ENCODE measurements around the gene TAOK1. TPM values are rescaled to one million over a fixed set of nuclear protein-coding genes. Genes with fewer than 3 reads are reported as not detected.
A peak's percentile ranks its signal among the peaks of the same experiment; 100 is the strongest.

The TAOK1 gene
- total RNA-seq (2021): 83.8 and 85.5 TPM in 2 replicates
- Bru-seq, nascent RNA: percentile 88 among the genes with signal in this experiment
- BruChase-seq, experiment 1, labeled RNA remaining after a 2-hour chase: percentile 95 among the genes with signal in this experiment
- percentile 94 among the genes with signal in this experiment for BruChase-seq, experiment 2, labeled RNA remaining after a 6-hour chase
- long read RNA-seq, partial matches to known transcripts: 14 of 15 reads
- long read RNA-seq, other reads (novel, unspliced or antisense): 1 of 15 reads

DNA sequence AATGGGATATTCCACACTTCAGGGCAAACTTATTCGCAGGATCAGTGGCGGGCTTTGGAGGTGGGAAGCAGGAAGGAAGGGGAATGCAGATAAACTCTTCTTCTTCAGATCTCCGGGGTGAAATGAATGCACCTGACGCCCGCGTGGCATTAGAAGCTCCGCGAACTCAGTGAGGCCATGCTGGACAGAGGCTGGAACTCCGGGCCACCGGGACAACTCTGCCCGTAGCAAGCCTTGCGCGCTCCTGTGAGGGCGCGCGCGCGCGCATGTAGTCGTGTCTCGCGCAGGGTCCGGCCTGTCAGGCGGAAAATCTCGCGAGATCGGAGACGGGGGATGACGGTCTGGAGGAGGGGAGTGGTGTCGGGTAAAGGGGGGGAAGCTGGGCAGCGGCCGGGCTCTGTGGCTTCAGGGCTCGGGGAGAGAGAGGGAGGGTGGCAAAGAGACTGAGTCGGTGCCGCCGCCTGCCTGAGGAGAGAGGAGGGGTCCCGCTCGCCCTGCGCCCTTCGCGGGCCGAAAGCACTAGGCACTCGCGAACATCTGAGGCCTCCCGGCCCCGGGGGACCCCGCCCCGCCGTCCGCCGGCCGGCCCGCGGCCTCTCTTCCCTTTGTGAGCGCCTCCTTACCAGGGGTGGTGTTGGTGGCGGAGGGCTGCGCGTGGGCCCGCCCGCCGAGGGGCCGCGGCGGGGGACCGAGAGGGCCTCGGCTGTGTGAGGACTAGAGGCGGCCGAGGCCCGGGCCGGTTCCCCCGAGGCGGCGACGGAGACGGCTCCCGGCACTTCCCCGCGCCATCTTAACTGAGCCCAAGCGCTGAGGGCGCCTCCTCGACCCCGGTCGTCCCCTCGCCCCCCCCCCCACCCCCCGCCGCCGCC, at the start of gene TAOK1:
Gene TAOK1 (plus strand): TSS at position 382 of the 869 bp plus-strand sequence. CDS start 61,186 bp downstream, outside the sequence.
- POLR2A ChIA-PET (ENCODE audit: low non-redundant PET): no interaction called here
- H3K4me3 ChIP-seq (ENCODE audit: low read depth, low read length, poor library complexity, severe bottlenecking): peak within 1 kb of the TSS; percentile 90
- TF ChIP-seq, protein P1, sequence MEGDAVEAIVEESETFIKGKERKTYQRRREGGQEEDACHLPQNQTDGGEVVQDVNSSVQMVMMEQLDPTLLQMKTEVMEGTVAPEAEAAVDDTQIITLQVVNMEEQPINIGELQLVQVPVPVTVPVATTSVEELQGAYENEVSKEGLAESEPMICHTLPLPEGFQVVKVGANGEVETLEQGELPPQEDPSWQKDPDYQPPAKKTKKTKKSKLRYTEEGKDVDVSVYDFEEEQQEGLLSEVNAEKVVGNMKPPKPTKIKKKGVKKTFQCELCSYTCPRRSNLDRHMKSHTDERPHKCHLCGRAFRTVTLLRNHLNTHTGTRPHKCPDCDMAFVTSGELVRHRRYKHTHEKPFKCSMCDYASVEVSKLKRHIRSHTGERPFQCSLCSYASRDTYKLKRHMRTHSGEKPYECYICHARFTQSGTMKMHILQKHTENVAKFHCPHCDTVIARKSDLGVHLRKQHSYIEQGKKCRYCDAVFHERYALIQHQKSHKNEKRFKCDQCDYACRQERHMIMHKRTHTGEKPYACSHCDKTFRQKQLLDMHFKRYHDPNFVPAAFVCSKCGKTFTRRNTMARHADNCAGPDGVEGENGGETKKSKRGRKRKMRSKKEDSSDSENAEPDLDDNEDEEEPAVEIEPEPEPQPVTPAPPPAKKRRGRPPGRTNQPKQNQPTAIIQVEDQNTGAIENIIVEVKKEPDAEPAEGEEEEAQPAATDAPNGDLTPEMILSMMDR (conservative IDR thresholded peaks at IDR 0.05; ENCODE audit: low read depth, low read length): no peak
- no peak for TF ChIP-seq EZH2 (IDR thresholded peaks at IDR 0.05; ENCODE audit: borderline replicate concordance, low read depth, low read length, poor library complexity, severe bottlenecking)
- BruUV-seq (replicated peaks): no TSS peak
- H3K36me3 ChIP-seq (ENCODE audit: insufficient read depth, low read length, poor library complexity, severe bottlenecking): no peaks in the 10 kb centered on the region
- CTCF ChIA-PET: interaction anchor here (0.5 to 1.4 kb wide), 2 partner anchors 20 to 170 kb away, joined by 3 to 4 read pairs; no protein-coding TSS in a partner anchor
- H3K9me3 ChIP-seq (ENCODE audit: low read depth, low read length, poor library complexity, severe bottlenecking): no peaks in the 10 kb centered on the region
- peaks cover 20% of the 10 kb centered on the region for H3K4me1 ChIP-seq (ENCODE audit: insufficient read depth, low read length, poor library complexity, severe bottlenecking)
- peak within 1 kb of the TSS; percentile 96 for H3K27ac ChIP-seq (ENCODE audit: low read depth, low read length, poor library complexity, severe bottlenecking)
- intact Hi-C loops (cut with micrococcal nuclease; ENCODE audit: unreplicated experiment): no loop called here
- H3K27me3 ChIP-seq (replicated peaks; ENCODE audit: insufficient read depth, low read depth, low read length, poor library complexity): no peaks in the 10 kb centered on the region
- DNase-seq (ENCODE audit: low spot score): peak; percentile 99

DNA sequence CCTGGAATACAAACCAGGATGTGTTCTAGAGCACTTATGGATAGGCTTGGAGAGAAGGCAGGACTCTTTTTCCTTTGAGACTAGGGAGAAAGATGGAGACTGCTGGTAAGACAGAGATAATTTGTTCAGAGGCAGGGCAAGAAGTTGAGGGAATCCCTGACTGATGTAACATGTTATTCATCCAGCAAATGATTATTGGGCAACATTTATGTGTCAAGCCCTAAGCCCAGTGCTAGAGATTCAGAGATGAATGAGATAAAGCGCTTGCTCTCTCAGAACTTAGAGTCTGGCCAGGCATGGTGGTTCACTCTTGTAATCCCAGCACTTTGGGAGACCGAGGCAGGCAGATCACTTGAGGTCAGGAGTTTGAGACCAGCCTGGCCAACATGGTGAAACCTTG, 48.4 kb upstream of the TAOK1 start:
- H3K4me1 ChIP-seq (ENCODE audit: insufficient read depth, low read length, poor library complexity, severe bottlenecking): no peaks in the 10 kb centered on the region
- no peak for DNase-seq (ENCODE audit: low spot score)
- BruUV-seq (replicated peaks): no TSS peak
- intact Hi-C loops (cut with micrococcal nuclease; ENCODE audit: unreplicated experiment): no loop called here
- TF ChIP-seq, protein P1 (conservative IDR thresholded peaks at IDR 0.05; ENCODE audit: low read depth, low read length): no peak
- TF ChIP-seq EZH2 (IDR thresholded peaks at IDR 0.05; ENCODE audit: borderline replicate concordance, low read depth, low read length, poor library complexity, severe bottlenecking): no peak
- H3K36me3 ChIP-seq (ENCODE audit: insufficient read depth, low read length, poor library complexity, severe bottlenecking): no peaks in the 10 kb centered on the region
- POLR2A ChIA-PET (ENCODE audit: low non-redundant PET): no interaction called here
- H3K4me3 ChIP-seq (ENCODE audit: low read depth, low read length, poor library complexity, severe bottlenecking): no peak overlapping the region
- no peak overlapping the region for H3K27ac ChIP-seq (ENCODE audit: low read depth, low read length, poor library complexity, severe bottlenecking)
- H3K27me3 ChIP-seq (replicated peaks; ENCODE audit: insufficient read depth, low read depth, low read length, poor library complexity): peaks cover 9% of the 10 kb centered on the region
- CTCF ChIA-PET: no interaction called here
- no peaks in the 10 kb centered on the region for H3K9me3 ChIP-seq (ENCODE audit: low read depth, low read length, poor library complexity, severe bottlenecking)

DNA sequence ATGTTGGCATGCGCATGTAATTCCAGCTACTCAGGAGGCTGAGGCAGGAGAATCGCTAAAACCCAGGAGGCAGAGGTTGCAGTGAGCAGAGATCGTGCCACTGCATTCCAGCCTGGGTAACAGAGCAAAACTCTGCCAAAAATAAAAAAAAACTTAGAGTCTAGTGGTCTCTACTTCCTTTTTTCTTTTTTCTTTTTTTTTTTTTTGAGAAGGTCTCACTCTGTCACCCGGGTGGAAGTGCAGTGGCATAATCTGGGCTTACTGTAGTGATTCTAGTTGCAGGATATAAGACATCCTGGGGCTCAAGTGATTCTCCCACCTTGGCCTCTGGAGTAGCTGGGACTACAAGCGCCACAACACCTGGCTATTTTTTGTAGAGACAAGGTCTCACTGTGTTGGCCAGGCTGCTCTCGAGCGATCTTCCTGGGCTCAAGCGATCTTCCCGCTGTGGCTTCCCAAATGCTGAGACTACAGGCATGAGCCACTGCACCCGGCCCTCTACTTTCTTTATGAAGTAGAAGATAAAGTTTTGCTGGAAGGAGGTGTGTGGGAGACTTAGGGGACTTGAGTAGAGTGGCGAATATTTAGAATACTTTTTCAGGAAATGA, 47.9 kb upstream of the TAOK1 start:
- H3K27me3 ChIP-seq (replicated peaks; ENCODE audit: insufficient read depth, low read depth, low read length, poor library complexity): peaks cover 9% of the 10 kb centered on the region
- TF ChIP-seq EZH2 (IDR thresholded peaks at IDR 0.05; ENCODE audit: borderline replicate concordance, low read depth, low read length, poor library complexity, severe bottlenecking): no peak
- H3K4me3 ChIP-seq (ENCODE audit: low read depth, low read length, poor library complexity, severe bottlenecking): no peak overlapping the region
- ChIA-PET POLR2A (ENCODE audit: low non-redundant PET) (interaction anchor here (0.6 kb wide), 1 partner anchor 12 kb away, joined by 15 read pairs; no protein-coding TSS in a partner anchor), CTCF (no interaction called here)
- no peak for DNase-seq (ENCODE audit: low spot score)
- H3K9me3 ChIP-seq (ENCODE audit: low read depth, low read length, poor library complexity, severe bottlenecking): no peaks in the 10 kb centered on the region
- H3K27ac ChIP-seq (ENCODE audit: low read depth, low read length, poor library complexity, severe bottlenecking): no peak overlapping the region
- BruUV-seq (replicated peaks): no TSS peak
- intact Hi-C loops (cut with micrococcal nuclease; ENCODE audit: unreplicated experiment): no loop called here
- H3K36me3 ChIP-seq (ENCODE audit: insufficient read depth, low read length, poor library complexity, severe bottlenecking): no peaks in the 10 kb centered on the region
- no peaks in the 10 kb centered on the region for H3K4me1 ChIP-seq (ENCODE audit: insufficient read depth, low read length, poor library complexity, severe bottlenecking)
